HG02981 (cell line): Measurements from ENCODE around the gene C2CD5.
"Not testable (repeated sequence)": the region's sequence is repeated elsewhere in the genome, so short reads cannot be mapped to it uniquely, and the experiment has no call there.

Source experiments
- ATAC-seq: cut with Tn5 transposase; IDR thresholded peaks from one replicate; pipeline ENCODE4 v1.9.1; 2021; ENCODE audit warnings: mild to moderate bottlenecking, moderate library complexity; ENCODE audit not compliant: unreplicated experiment

Gene C2CD5, protein sequence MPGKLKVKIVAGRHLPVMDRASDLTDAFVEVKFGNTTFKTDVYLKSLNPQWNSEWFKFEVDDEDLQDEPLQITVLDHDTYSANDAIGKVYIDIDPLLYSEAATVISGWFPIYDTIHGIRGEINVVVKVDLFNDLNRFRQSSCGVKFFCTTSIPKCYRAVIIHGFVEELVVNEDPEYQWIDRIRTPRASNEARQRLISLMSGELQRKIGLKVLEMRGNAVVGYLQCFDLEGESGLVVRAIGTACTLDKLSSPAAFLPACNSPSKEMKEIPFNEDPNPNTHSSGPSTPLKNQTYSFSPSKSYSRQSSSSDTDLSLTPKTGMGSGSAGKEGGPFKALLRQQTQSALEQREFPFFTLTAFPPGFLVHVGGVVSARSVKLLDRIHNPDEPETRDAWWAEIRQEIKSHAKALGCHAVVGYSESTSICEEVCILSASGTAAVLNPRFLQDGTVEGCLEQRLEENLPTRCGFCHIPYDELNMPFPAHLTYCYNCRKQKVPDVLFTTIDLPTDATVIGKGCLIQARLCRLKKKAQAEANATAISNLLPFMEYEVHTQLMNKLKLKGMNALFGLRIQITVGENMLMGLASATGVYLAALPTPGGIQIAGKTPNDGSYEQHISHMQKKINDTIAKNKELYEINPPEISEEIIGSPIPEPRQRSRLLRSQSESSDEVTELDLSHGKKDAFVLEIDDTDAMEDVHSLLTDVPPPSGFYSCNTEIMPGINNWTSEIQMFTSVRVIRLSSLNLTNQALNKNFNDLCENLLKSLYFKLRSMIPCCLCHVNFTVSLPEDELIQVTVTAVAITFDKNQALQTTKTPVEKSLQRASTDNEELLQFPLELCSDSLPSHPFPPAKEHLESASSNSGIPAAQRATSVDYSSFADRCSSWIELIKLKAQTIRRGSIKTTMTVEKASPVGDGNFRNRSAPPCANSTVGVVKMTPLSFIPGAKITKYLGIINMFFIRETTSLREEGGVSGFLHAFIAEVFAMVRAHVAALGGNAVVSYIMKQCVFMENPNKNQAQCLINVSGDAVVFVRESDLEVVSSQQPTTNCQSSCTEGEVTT

DNA sequence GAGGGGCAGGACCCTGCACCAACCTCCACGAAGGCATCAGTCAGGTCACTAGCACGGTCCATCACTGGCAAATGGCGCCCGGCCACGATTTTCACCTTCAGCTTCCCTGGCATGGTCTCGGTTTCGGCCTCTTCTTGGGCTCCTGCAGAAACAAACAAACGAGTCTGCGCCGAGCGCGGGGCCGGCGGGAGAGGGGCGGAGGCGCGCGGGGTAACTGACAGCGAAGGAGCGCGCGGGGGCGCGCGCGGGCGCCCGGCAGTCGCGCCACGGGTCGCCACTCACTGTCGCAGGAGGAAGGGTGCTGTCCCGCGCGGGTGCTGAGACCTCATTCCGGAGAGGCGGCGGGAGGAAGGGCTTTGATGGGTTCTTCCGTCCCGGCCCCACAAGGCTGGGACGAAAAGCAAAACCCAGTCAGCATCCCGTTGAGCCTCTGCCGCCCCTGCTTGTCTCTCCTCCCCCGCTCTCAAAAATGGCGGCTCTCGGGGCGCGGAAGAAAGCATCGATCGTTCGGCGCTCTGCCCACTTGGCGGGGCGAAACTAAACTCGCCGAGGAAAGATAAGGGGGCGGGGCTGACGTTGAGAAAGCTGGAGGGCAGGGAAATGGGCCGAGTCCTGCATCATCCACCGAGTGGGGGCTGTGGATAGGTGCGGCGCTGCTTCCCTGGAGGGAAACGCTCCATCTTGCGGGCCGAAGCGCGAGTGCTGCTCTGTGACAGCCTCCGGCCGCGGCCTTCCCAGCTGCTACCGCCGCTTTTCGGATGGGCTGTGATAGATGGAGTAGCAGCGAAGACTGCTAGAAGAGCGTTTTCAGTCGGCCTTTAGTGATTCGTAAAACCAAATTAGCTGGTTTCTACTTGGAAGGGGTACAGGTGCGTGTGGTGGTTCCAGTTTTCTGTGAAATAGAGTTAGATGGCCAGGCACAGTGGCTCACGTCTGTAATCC, at the start of gene C2CD5:
C2CD5 (minus strand) TSS at position 505 of the 942 bp plus-strand sequence; CDS start at position 113, 392 bp downstream.
- peak; percentile 73 for ATAC-seq

DNA sequence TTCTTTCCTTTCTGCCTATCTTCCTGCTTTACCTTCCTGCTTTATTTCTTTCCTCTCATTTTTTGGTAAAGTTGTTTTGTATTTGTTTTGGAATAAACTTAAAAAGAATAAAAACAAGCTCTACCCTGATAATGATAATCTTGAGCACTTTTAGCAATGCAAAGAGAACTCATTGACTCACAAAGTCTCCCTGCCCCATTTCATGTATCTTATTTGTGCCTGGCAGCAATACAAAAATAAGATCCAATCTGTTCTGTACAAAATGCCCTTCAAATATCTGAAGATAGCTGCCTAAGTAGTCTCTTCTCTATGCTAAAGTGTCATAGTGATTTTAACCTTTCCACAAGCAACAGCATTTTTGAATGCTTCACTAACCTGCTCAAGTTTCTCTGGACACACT, 49.5 kb upstream of the C2CD5 start:
- no peak for ATAC-seq

DNA sequence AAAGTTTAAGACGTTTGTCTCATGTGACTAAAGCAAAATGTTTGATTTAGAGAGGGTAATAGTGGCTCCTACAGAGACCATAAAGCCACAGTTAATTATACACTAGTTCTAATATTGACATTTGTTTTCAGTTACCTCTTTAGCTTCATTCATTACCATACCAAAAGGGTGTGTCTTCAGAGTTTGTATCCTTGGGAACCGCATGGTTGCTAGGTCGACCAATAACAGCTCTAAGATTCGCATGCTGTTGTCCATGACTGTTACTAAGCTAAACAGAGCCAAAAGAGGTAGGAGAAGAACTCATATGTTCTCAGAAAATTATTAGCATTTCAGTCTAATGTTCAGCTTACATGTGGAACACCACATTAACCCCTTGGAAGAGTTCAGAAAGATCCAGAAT, 44.5 kb upstream of the C2CD5 start:
- ATAC-seq = no peak

DNA sequence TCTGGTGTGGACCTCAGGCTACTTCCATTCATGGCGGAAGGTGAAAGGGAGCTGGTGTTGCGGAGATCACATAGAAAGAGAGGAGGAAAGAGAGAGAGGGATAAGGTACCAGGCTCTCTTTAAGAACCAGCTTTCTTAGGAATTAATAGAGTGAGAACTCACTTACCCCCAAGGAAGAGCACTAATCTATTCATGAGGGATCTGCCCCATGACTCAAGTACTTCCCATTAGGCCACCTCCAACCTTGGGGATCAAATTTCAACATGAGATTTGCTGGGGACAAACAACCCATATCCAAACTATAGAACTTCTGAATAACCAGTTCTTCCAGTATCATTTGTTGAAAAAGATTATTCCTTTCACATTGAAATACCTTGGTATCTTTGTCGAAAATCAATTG, 34.0 kb upstream of the C2CD5 start:
- ATAC-seq = no peak

DNA sequence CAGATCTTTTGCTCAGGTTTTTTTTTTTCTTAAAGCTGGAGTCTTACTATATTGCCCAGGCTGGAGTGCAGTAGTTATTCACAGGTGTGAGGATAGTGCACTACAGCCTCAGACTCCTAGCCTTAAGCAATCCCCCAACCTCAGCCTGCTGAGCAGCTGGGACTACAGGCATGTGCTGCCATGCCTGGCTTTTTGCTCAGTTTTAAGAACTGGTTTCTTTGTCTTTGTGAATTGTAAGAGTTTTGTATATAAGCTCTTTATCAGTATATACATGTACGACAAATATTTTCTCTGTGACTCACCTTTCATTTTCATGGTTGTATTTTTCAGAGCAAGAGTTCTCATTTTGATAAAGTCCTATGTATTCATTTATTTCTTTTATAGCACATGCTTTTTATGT, 33.3 kb upstream of the C2CD5 start:
- ATAC-seq = no peak

DNA sequence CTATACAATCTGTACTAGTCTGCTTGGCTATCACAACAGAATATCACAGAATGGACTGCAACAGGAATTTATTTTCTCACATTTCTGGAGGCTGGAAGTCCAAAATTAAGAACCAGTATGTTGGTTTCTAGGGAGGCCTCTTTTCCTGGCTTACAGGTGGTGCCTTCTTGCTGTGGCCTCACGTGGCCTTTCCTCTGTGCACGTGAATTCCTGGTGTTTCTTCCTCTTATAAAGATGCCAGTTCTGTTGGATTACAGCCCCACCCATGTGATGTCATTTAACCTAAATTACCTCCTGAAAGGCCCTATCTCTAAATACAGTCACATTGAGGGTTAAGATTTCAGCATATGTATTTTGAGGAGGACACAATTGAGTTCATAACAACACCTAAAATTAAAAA, 32.1 kb upstream of the C2CD5 start:
- no peak for ATAC-seq

DNA sequence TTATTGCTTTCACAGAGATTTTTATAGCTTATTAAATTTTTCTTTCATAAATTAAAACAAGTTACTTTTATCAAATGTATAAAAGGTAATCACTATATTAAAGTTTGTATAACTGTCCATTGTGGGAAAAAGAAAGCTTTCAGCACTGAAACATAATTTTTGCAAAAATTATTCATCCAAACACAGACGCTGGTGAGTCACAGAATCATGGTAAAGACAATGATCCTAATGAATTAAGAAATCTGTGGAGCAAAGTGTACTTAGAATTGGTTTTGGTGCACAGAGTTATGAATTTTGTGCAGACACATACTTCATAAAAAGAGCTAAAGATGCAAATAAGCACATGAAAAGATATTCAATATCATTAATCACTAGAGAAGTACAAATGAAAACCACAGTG, 31.7 kb upstream of the C2CD5 start:
- ATAC-seq = no peak

DNA sequence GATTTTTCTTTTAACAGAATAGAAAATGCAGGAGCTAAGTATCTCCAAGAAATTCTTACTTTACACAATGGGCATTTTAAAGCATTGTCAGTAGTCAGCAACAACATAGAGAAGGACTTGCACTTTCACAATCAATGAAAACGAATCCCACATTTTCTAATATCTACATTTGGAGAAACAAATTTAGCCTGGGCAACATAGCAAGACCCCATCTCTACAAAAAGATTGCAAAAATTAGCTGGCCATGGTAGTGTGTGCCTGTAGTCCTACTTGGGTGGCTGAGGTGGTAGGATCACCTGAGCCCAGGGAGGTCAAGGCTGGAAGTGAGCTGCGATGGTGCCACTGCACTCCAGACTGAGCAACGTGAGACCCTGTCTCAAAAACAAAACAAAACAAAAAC, 30.6 kb upstream of the C2CD5 start:
- no peak for ATAC-seq

DNA sequence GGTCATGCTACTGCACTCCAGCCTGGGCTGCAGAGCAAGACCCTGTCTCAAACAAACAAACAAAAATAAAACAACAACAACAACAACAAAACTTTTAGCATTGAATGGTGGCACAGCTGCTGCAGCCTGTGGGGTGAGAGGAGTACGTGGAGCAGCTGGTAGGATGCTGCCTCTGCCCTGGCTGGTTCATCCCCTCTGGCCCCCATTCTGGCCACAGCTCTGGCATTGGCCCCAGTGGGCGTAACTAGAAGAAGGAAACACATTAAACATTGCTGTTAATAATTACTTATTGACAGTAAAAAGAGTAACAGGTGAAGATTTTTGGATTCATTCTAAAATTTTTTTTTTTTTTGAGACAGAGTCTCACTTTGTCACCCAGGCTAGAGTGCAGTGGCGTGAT, 28.8 kb upstream of the C2CD5 start:
- no peak for ATAC-seq

DNA sequence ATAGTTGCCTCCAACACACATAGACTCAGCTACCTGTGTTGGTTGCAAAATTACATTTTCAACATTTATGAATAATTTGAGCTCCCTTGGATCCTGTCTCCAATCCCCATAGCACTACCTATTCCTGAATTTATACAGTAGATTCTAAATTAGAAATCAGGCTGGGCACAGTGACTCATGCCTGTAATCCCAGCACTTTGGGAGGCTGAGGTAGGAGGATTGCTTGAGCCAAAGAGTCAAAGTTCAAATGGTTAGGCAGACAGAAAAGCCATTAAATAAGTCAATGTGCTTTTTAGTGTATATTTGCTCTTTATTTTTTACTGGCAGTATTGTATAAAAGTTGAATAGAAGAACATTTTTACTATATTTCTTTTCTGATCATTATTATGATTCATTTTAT, 24.9 kb upstream of the C2CD5 start:
- ATAC-seq = no peak

DNA sequence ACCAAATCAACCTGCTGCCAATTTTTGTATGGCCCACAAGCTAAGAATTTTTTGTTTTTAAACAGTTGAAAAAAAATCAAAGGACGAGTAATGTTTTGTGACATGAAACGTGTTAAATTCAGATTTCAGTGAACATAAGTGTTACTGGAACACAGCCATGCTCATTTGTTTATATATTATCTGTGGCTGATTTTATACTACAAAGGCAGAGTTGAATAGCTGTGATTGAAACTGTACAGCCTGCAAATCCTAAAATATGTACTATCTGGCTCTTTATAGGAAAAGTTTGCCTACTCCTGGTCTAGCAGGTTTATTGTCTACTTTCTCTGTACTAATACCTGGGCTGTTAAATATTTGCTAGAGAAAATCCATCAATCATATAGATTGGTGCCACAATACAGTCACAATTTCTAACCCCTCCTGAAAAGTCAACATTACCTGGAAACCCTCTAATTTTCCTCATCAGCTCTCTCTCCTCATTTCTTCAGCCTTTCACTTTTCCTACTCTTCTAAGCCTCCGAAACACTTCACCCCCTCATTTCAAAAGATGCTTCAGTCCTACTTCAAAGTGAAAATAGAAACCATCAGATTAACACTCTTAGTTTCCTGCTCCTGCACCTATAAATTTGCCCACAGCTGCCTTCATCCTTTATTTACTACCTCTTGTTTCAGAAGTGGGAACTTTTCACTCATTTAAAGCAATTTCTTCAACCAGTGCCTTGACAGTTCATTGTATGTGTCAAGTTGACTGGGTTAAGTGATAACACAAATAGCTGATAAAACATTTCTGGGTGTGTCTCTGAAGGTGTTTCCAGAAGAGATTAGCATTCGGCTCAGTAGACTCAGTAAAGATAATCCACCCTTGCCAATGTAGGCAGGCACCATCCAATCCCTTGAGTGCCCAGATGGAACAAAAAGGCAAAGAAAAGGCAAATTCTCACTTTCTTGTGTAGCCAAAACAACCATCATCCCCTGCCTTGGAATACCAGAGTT, 18.0 kb upstream of the C2CD5 start:
- ATAC-seq = no peak

DNA sequence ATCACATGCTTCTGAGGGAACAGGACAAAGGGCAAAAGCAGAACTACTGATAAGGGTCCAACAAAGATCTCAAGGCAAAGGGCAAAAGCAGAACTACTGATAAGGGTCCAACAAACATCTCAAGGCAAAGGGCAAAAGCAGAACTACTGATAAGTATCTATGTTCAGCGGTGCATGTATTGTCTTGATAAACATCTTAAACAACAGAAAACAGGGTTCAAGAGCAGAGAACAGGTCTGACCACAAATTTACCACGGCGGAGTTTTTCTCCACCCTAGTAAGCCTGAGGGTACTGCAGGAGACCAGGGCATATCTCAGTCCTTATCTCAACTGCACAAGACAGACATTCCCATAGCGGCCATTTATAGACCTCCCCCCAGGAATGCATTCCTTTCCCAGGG, 10.4 kb upstream of the C2CD5 start:
- ATAC-seq = not testable (repeated sequence)

DNA sequence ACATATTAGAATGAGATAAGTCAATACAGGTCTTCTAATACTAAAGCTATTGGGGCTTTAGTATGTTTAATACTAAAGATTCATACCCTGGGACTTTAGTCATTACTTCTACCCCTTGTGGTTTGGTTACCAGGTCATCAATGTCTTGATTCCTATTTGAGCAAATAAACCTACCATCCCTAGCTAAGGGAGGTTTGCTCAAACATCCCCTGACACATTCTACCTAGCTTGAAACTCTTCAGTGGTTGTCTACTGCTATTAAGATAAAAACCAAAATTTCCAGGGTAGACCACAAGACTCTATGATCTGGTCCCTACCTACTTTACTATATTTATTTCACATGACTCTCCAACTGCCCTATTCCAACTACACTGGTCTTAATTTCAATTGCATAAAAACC, 7.3 kb upstream of the C2CD5 start:
- ATAC-seq = no peak

DNA sequence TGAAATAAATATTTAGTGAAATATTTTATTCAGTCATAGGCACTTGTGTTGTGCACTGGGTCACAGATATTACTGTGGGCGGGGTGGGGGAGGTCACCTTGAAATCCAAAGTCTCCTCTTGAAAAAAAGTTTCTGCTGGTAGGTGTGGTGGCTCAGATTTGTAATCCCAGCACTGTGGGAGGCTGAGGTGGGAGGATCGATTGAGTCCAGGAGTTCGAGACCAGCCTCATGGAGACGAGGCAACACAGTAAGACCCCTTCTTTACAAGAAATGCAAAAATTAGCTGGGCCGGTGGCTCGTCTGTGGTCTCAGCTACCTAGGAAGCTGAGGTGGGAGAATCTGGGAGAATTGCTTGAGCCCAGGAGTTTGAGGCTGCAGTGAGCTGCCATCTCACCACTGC, 913 bp upstream of the C2CD5 start:
- ATAC-seq = no peak

DNA sequence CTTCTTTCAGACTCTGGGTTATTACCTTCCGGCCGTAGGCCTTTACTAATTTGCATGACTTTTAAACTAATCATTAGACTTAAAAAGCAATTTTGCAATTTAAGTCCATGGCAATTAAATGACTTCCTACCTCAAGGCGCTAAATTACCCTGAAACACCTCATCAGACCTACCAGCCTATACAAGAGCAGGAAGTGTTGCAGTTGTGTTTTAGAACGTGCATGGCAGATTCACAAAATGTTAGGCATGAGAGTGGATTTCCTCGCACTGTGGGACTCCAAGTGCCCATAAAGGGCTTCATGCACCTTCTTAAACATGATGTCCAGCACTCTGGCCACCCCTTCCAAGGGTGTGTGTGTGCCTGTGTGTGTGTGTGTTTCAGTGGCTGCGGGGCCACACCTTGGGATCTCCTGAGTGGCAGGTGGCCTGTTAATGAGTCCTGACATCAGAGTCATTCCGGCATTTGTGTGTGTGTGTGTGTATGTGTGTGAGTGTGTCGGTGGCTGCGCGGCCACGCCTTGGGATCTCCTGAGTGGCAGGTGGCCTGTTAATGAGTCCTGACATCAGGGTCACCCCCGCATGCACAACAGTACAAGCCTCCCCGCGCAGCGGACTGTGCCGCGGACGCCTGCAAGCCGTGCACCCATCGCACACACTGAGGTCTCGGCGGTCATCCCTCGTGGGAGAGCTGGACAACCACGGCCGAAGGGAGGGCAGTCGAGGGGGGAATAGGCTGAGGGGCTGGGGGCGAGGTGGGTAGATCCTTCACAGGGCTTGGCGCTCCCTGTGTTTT, 900 bp downstream of the C2CD5 start:
- peak; percentile 52 for ATAC-seq

DNA sequence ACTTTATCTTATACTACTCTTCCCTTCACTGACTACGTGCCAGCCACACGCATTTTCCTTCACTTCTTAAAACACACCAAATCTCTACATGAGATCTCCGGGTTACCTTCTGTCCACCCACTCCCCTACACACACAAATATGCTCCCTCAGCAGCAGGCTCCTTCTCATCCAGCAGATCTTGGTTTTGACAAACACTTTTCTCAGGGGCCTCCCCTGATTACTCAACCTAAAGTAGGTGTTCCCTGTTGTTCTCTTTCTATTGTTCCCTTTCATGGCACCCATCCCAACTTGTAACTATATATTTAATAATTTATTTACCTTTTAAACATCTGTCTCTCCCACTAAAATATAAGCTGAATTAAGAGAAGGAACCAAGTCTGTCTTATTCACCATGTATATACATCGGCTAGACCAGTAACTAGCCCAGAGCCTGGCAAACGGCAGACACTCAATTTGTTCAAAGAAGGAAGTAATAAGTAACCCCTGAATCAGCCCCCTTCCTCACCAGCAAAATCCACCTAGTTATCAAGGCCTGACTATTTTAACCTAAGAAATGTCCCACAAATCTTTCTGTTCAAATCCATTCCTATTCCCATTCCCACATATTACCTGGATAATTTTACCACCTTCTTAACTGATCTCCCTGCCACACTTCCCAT, 2.7 kb downstream of the C2CD5 start:
- no peak for ATAC-seq

DNA sequence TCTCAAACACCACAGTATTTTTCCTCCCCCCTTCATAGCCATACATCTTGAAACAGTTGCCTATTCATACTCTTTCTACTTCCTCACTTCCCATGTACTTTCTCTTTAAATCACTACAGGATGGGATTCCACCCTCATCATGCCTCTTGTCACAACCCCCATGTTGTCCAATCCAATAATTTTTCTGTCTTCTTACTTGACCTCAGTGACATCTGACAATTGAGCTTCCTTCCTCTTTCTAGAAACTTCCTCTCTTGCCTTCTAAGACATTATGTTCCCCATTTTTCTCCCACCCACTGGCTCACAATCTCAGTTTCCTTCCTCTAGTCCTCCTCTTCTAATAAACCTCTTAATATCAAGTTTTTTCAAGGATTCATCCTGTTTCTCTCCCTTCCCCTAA, 5.3 kb downstream of the C2CD5 start:
- ATAC-seq = no peak

DNA sequence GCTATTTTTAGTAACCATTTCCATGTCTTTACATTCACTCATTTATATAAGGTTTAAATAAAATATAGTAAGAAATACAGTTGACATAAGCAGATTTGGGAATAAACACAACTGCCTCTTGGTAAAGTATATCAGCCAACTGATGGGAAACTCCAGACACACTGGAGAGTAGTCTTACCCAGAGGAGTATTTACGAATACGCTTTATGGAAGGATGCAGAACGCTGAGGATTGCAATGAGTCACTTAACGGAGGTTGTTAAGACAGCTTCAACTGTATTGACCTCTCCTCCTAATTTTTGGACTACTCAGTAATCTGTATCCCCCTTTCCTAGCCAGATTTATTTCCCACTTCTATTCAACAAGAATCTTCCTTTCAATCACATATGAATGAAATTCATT, 6.0 kb downstream of the C2CD5 start:
- no peak for ATAC-seq
